ENCODE results near the gene PYGB.
"Not testable (repeated sequence)": the region's sequence is repeated elsewhere in the genome, so short reads cannot be mapped to it uniquely, and the experiment has no call there.

Gene PYGB

GRCh38 chr20:25297141-25297905 lies 49.4 kb downstream of the PYGB start:
- no peak for DNase-seq

- peak; percentile 17 for DNase-seq
These were observed 51.9 kb downstream of the PYGB start for GRCh38 chr20:25299806-25300205.

- no peak for DNase-seq
These were observed 52.7 kb downstream of the PYGB start for GRCh38 chr20:25300496-25301170.

GRCh38 chr20:25301357-25301920 lies 53.6 kb downstream of the PYGB start:
- no peak for DNase-seq

GRCh38 chr20:25302596-25302995 lies 54.7 kb downstream of the PYGB start:
- no peak for DNase-seq

- no peak for DNase-seq
These were observed 55.6 kb downstream of the PYGB start for GRCh38 chr20:25303292-25304024.

- no peak for DNase-seq
These were observed 56.2 kb downstream of the PYGB start for GRCh38 chr20:25304025-25304549.

- no peak for DNase-seq
These were observed 59.4 kb downstream of the PYGB start for GRCh38 chr20:25306991-25307903.

- no peak for DNase-seq
These were observed 60.2 kb downstream of the PYGB start for GRCh38 chr20:25308083-25308491.

- DNase-seq, result peak; percentile 49
These were observed 60.9 kb downstream of the PYGB start for GRCh38 chr20:25308671-25309394.

- DNase-seq, result peak; percentile 87
These were observed 61.7 kb downstream of the PYGB start for GRCh38 chr20:25309395-25310267.

- peak; percentile 90 for DNase-seq
These were observed 62.5 kb downstream of the PYGB start for GRCh38 chr20:25310268-25310920.

GRCh38 chr20:25310921-25311728 lies 63.2 kb downstream of the PYGB start:
- peak; percentile 77 for DNase-seq

GRCh38 chr20:25312716-25313115 lies 64.8 kb downstream of the PYGB start:
- not testable (repeated sequence) for DNase-seq

- DNase-seq, result no peak
These were observed 65.7 kb downstream of the PYGB start for GRCh38 chr20:25313593-25313992.

- DNase-seq, result no peak
These were observed 66.9 kb downstream of the PYGB start for GRCh38 chr20:25314497-25315417.

- peak; percentile 32 for DNase-seq
These were observed 67.7 kb downstream of the PYGB start for GRCh38 chr20:25315418-25316210.
